HepG2 (cell line): Measurements from ENCODE around the gene HORMAD2. TPM values are rescaled to one million over a fixed set of nuclear protein-coding genes. Genes with fewer than 3 reads are reported as not detected.
"Not testable (repeated sequence)": the region's sequence is repeated elsewhere in the genome, so short reads cannot be mapped to it uniquely, and the experiment has no call there.

Experiments
- ATAC-seq: fragments of 200-7000 bp; cut with Tn5 transposase; 3 replicates; pipeline ENCODE4 v1.9.1; 2020; ENCODE audit warnings: mild to moderate bottlenecking, moderate library complexity
- BruUV-seq: library from RNA; stranded (reverse); fragments of 400-500 nt; replicated peaks from 2 replicates; lab custom pipeline; 2021; lab: Mats Ljungman, UMichigan
- CTCF ChIA-PET: fragments of 300-600 bp; formaldehyde crosslinking; extraction: SDS; loops from one replicate; lab custom pipeline; 2021; ENCODE audit warnings: low total read pairs, inconsistent platforms, low intra/inter-chr PET ratio; lab: Yijun Ruan, JAX
- POLR2A ChIA-PET: fragments of 350-600 bp; sonication (Branson Sonifier 250); formaldehyde crosslinking; loops from one replicate; lab custom pipeline; 2020; ENCODE audit warnings: antibody characterized with exemption, inconsistent platforms; lab: Yijun Ruan, JAX
- DNase-seq: peaks from one replicate; pipeline ENCODE4 v3.0.0-alpha.2; 2015; ENCODE audit warnings: low spot score
- FAIRE-seq: peaks from 3 replicates; lab custom pipeline; 2011; peaks lifted over from hg19 to GRCh38; lab: Jason Lieb, UNC
- H2AFZ ChIP-seq: one replicate; pipeline ENCODE4 v1.6.1; 2011; ENCODE audit warnings: low read length, inconsistent platforms
- H3K27ac ChIP-seq: fragments of 300-600 bp; 3 replicates; pipeline ENCODE4 v1.8.0; 2011; ENCODE audit warnings: mixed run types, mild to moderate bottlenecking, mixed read lengths, low read length, inconsistent platforms; ENCODE audit not compliant: insufficient read depth; ENCODE audit errors: extremely low read length
- H3K27me3 ChIP-seq, 2 experiments: fragments of 200-600 bp in 1 of 2; 2 replicates in 1 of 2; 3 replicates in 1 of 2; pipeline versions ENCODE4 v1.6.0 to v1.8.0; 2011; ENCODE audit warnings: low read length in 2 of 2, mild to moderate bottlenecking in 2 of 2, moderate library complexity in 2 of 2, inconsistent platforms in 1 of 2; ENCODE audit not compliant: insufficient read depth in 2 of 2, control insufficient read depth in 1 of 2
- H3K36me3 ChIP-seq, 2 experiments: fragments of 200-600 bp in 1 of 2; replicated peaks in 1 of 2; 2 replicates in 1 of 2; 3 replicates in 1 of 2; pipeline versions ENCODE4 v1.5.1 to v1.8.0; 2011; ENCODE audit warnings: low read length in 2 of 2, inconsistent platforms in 1 of 2; ENCODE audit not compliant: insufficient read depth in 2 of 2, control insufficient read depth in 1 of 2
- H3K4me1 ChIP-seq: 2 replicates; pipeline ENCODE4 v1.5.1; 2012; ENCODE audit warnings: low read length, inconsistent platforms; ENCODE audit not compliant: insufficient read depth
- H3K4me2 ChIP-seq: 2 replicates; pipeline ENCODE4 v1.6.0; 2011; ENCODE audit warnings: low read depth, low read length, inconsistent platforms
- H3K4me3 ChIP-seq, 3 experiments: fragments of 200-600 bp in 1 of 3; sonication (generic), shearing (Covaris generic) in 1 of 3; replicated peaks in 1 of 3; 2 replicates each; pipeline ENCODE4 v1.5.1; 2011 to 2016; ENCODE audit warnings: low read length in 3 of 3, inconsistent platforms in 2 of 3, low read depth in 2 of 3, mild to moderate bottlenecking in 2 of 3, control low read depth in 1 of 3, mixed read lengths in 1 of 3; ENCODE audit not compliant: insufficient read depth in 1 of 3
- H3K79me2 ChIP-seq: one replicate; pipeline ENCODE4 v1.6.1; 2011; ENCODE audit warnings: low read length, inconsistent platforms; ENCODE audit not compliant: insufficient read depth
- H3K9ac ChIP-seq: 2 replicates; pipeline ENCODE4 v1.6.0; 2011; ENCODE audit warnings: mild to moderate bottlenecking, low read depth, low read length, inconsistent platforms; ENCODE audit not compliant: insufficient read depth
- H3K9me3 ChIP-seq: 2 replicates; pipeline ENCODE4 v1.5.1; 2012; ENCODE audit warnings: mild to moderate bottlenecking, low read length
- H4K20me1 ChIP-seq: 2 replicates; pipeline ENCODE4 v1.6.0; 2011; ENCODE audit warnings: inconsistent platforms, mild to moderate bottlenecking, low read length, moderate library complexity; ENCODE audit not compliant: insufficient read depth
- KAT7 ChIP-seq: IDR thresholded peaks from 2 replicates; pipeline ENCODE4 v1.6.1; 2018; ENCODE audit warnings: borderline replicate concordance, missing compliant biosample characterization
- LCORL ChIP-seq, 2 experiments: fragments of 450-650 bp in 1 of 2; sonication (generic) in 1 of 2; formaldehyde crosslinking in 1 of 2; IDR thresholded peaks; 2 replicates each; pipeline versions ENCODE4 v1.5.0 to v1.6.1; 2017 to 2020; ENCODE audit warnings: antibody characterized with exemption in 1 of 2, missing genetic modification reagents in 1 of 2
- NFAT5 ChIP-seq: sonication (generic); formaldehyde crosslinking; IDR thresholded peaks from 2 replicates; pipeline ENCODE4 v1.4.0; 2020; ENCODE audit warnings: missing genetic modification reagents
- POLR2AphosphoS2 ChIP-seq: IDR thresholded peaks from 2 replicates; pipeline ENCODE4 v1.6.1; 2011; ENCODE audit warnings: low read depth, low read length, improper control_type of control experiment
- RCOR2 ChIP-seq: IDR thresholded peaks from 2 replicates; pipeline ENCODE4 v1.6.1; 2016; ENCODE audit warnings: missing biosample characterization, missing genetic modification reagents
- USF2 ChIP-seq, 2 experiments: sonication (generic) in 1 of 2; formaldehyde crosslinking in 1 of 2; IDR thresholded peaks; 2 replicates each; pipeline versions ENCODE4 v1.5.1 to v1.6.1; 2011 to 2020; ENCODE audit warnings: borderline replicate concordance in 1 of 2, low read depth in 1 of 2, low read length in 1 of 2, mild to moderate bottlenecking in 1 of 2, missing genetic modification reagents in 1 of 2, moderate library complexity in 1 of 2
- WGBS: methylation state at CpG from one replicate; pipeline ENCODE4 v1.1.6; 2017; ENCODE audit warnings: low lambda C conversion rate; 5-methylcytosine and 5-hydroxymethylcytosine counted together
- in situ Hi-C: cut with HindIII; loops from 2 replicates; pipeline ENCODE4 v1.10.0; 2017; ENCODE audit warnings: low pct_unique_long_range_greater_than_20kb; ENCODE audit not compliant: extremely low pct_ligation_motif_present
- intact Hi-C: fragments of 100-400 bp; cut with micrococcal nuclease; formaldehyde crosslinking; loops from one replicate; pipeline ENCODE4 v1.10.0; 2022; ENCODE audit not compliant: unreplicated experiment
- polyA plus RNA-seq, 8 experiments: library from polyadenylated mRNA; depleted of rRNA in 3 of 8; stranded (reverse) in 7 of 8; unstranded in 1 of 8; fragments of >200 nt; fragmentation: Illumina TruSeq in 4 of 8; extraction: Trizol in 4 of 8; gene quantifications; 2 replicates each; pipeline versions ENCODE4 v1.2.1 to v1.2.3, GENCODE V29; 2011 to 2016; ENCODE audit warnings: low read depth in 4 of 8, missing spikeins in 1 of 8, mixed read lengths in 1 of 8; ENCODE audit not compliant: insufficient read depth in 1 of 8
- total RNA-seq, 5 experiments: library from RNA; depleted of rRNA; stranded (reverse); fragments of >200 nt; fragmentation: Illumina TruSeq; extraction: Trizol; gene quantifications; 2 replicates each; pipeline ENCODE4 v1.2.3, GENCODE V29; 2016; ENCODE audit warnings: low read depth in 1 of 5
- TF ChIP-seq, protein P1 (sequence below): sonication (generic); formaldehyde crosslinking; IDR thresholded peaks from 2 replicates; pipeline ENCODE4 v1.4.0; 2020; ENCODE audit warnings: missing genetic modification reagents, mild to moderate bottlenecking, borderline replicate concordance

The HORMAD2 gene
- total and polyA plus RNA-seq, 2 of the 13 experiments (the other 11 are each of a cell fraction or from before 2014, with no cell fraction given): not detected

GRCh38 chr22:30198921-30199320 lies 118.7 kb downstream of the HORMAD2 start (continued):
- no peak for TF ChIP-seq USF2 (IDR thresholded peaks at IDR 0.05; ENCODE audit: low read depth, low read length)
- TF ChIP-seq USF2 (CRISPR knock-in tag; IDR thresholded peaks at IDR 0.05; ENCODE audit: borderline replicate concordance): no peak
- TF ChIP-seq RCOR2 (CRISPR knock-in tag): no peak

DNA sequence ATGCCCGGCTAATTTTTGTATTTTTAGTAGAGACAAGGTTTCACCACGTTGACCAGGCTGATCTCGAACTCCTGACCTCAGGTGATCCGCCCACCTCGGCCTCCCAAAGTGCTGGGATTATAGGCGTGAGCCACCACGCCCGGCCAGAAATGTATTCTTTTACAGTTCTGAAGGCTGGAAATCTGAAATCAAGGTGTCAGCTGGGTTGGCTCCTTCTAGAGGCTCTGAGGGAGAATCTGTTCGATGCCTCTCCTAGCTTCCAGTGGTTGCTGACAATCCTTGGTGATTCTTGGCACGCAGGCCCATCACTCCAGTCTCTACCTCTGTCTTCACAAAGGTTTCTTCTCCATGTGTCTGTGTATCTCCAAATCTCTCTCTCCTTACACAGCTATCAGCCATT lies 120.6 kb downstream of the HORMAD2 start:
- 95% methylated on average over 10 of the region's 10 CpGs for WGBS
- in situ Hi-C loops, ATAC-seq, H3K79me2 ChIP-seq, FAIRE-seq, CTCF ChIA-PET, H3K9ac ChIP-seq, H3K4me3 ChIP-seq, POLR2A ChIA-PET, DNase-seq, H3K27ac ChIP-seq, H3K27me3 ChIP-seq, H2AFZ ChIP-seq, H4K20me1 ChIP-seq, H3K9me3 ChIP-seq, H3K4me2 ChIP-seq, H3K36me3 ChIP-seq, intact Hi-C loops, BruUV-seq: not testable (repeated sequence)
- peaks cover 26% of the 10 kb centered on the region for H3K4me1 ChIP-seq

- FAIRE-seq: no peak
- Histone ChIP-seq H3K27ac (no peak overlapping the region), H3K79me2 (no peaks in the 10 kb centered on the region), H3K4me2 (no peak overlapping the region), H3K27me3 (no peaks in the 10 kb centered on the region; a peak in 1 of 5 replicates), H2AFZ (no peak overlapping the region), H3K36me3 (no peaks in the 10 kb centered on the region), H3K4me1 (peaks cover 26% of the 10 kb centered on the region), H3K9me3 (no peaks in the 10 kb centered on the region), H3K4me3 (no peak overlapping the region), H4K20me1 (no peaks in the 10 kb centered on the region), H3K9ac (no peak overlapping the region)
- no TSS peak for BruUV-seq
- ChIA-PET CTCF (no interaction called here), POLR2A (no interaction called here)
- no peak for DNase-seq
- in situ Hi-C loops: no loop called here
- intact Hi-C loops: no loop called here
- WGBS: 91% methylated on average over 3 of the region's 3 CpGs
- ATAC-seq: no peak
- TF ChIP-seq NFAT5 (CRISPR knock-in tag) (no peak), LCORL (IDR thresholded peaks at IDR 0.05) (no peak), LCORL (CRISPR knock-in tag; IDR thresholded peaks at IDR 0.05) (no peak), POLR2AphosphoS2 (no peak), KAT7 (CRISPR knock-in tag) (no peak)
- TF ChIP-seq, protein P1, sequence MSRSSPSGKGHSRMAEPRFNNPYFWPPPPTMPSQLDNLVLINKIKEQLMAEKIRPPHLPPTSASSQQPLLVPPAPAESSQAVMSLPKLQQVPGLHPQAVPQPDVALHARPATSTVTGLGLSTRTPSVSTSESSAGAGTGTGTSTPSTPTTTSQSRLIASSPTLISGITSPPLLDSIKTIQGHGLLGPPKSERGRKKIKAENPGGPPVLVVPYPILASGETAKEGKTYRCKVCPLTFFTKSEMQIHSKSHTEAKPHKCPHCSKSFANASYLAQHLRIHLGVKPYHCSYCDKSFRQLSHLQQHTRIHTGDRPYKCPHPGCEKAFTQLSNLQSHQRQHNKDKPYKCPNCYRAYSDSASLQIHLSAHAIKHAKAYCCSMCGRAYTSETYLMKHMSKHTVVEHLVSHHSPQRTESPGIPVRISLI (CRISPR knock-in tag): no peak
Measured at GRCh38 chr22:30201945-30202344, 121.7 kb downstream of the HORMAD2 start.
